HCT116 (cell line): Measurements from ENCODE around the gene AGAP1. TPM values are rescaled to one million over a fixed set of nuclear protein-coding genes. Genes with fewer than 3 reads are reported as not detected.
A peak's percentile ranks its signal among the peaks of the same experiment; 100 is the strongest.

Experiments used
- ATAC-seq: fragments of 200-7000 bp; cut with Tn5 transposase; 2 replicates; pipeline ENCODE4 v1.9.1; 2020; ENCODE audit warnings: mild to moderate bottlenecking, moderate library complexity
- BruUV-seq: library from RNA; stranded (reverse); fragments of 400-500 nt; replicated peaks from 2 replicates; lab custom pipeline; 2021; lab: Mats Ljungman, UMichigan
- CTCF ChIA-PET: fragments of 300-600 bp; sonication (Branson Sonifier 250); formaldehyde crosslinking; loops from one replicate; lab custom pipeline; 2021; ENCODE audit warnings: antibody characterized with exemption; lab: Charles Lee
- POLR2A ChIA-PET: fragments of 300-600, 350-600 bp; sonication (Branson Sonifier 250); formaldehyde crosslinking; loops from one replicate; lab custom pipeline; 2021; ENCODE audit warnings: antibody characterized with exemption; lab: Charles Lee
- RAD21 ChIA-PET, 2 experiments: fragments of 300-600 bp; sonication (Branson Sonifier 250); formaldehyde crosslinking; loops; one replicate each; lab custom pipeline; 2023; ENCODE audit warnings: low total read pairs in 2 of 2; ENCODE audit not compliant: uncharacterized antibody in 2 of 2, unreplicated experiment in 2 of 2, low non-redundant PET in 1 of 2; lab: Charles Lee
- DNase-seq: peaks from one replicate; pipeline ENCODE4 v3.0.0-alpha.2; 2010; ENCODE audit warnings: low read depth, low spot score
- H2AFZ ChIP-seq: fragments of 200-600 bp; shearing (Covaris generic), sonication (generic); 2 replicates; pipeline ENCODE4 v1.6.1; 2017; ENCODE audit warnings: low read depth, mixed run types, mixed read lengths, antibody characterized with exemption, low read length; ENCODE audit not compliant: poor library complexity, severe bottlenecking
- H3K27ac ChIP-seq: 2 replicates; pipeline ENCODE4 v1.5.1; 2012; ENCODE audit warnings: low read depth, low read length
- H3K27me3 ChIP-seq: fragments of 200-600 bp; sonication (generic); 2 replicates; pipeline ENCODE4 v1.6.1; 2016; ENCODE audit warnings: mixed run types, low read length, mixed read lengths; ENCODE audit not compliant: insufficient read depth
- H3K36me3 ChIP-seq, 2 experiments: fragments of 200-500 bp in 1 of 2; fragments of 200-600 bp in 1 of 2; sonication (Bioruptor generic) in 1 of 2; sonication (generic) in 1 of 2; 2 replicates each; pipeline versions ENCODE4 v1.5.1 to v1.6.1; 2014 to 2016; ENCODE audit warnings: low read length in 2 of 2, inconsistent platforms in 1 of 2, mixed read lengths in 1 of 2, mixed run types in 1 of 2; ENCODE audit not compliant: insufficient read depth in 2 of 2, control insufficient read depth in 1 of 2
- H3K4me1 ChIP-seq, 2 experiments: fragments of 200-600 bp in 1 of 2; sonication (generic) in 1 of 2; 2 replicates each; pipeline versions ENCODE4 v1.5.1 to v1.6.1; 2012 to 2017; ENCODE audit warnings: low read length in 2 of 2, inconsistent platforms in 1 of 2, mild to moderate bottlenecking in 1 of 2, mixed read lengths in 1 of 2, mixed run types in 1 of 2, moderate library complexity in 1 of 2; ENCODE audit not compliant: insufficient read depth in 2 of 2, control insufficient read depth in 1 of 2
- H3K4me2 ChIP-seq: fragments of 200-600 bp; sonication (generic); 2 replicates; pipeline ENCODE4 v1.6.1; 2017; ENCODE audit warnings: mixed run types, low read length, mixed read lengths
- H3K4me3 ChIP-seq, 2 experiments: fragments of 200-600 bp in 1 of 2; sonication (generic) in 1 of 2; replicated peaks in 1 of 2; 2 replicates each; pipeline ENCODE4 v1.5.1; 2011 to 2016; ENCODE audit warnings: low read length in 2 of 2, control low read depth in 1 of 2, low read depth in 1 of 2, mild to moderate bottlenecking in 1 of 2, mixed read lengths in 1 of 2, mixed run types in 1 of 2
- H3K79me2 ChIP-seq: fragments of 200-600 bp; sonication (generic); 2 replicates; pipeline ENCODE4 v1.6.1; 2017; ENCODE audit warnings: mild to moderate bottlenecking, mixed run types, low read length, moderate library complexity, mixed read lengths; ENCODE audit not compliant: insufficient read depth
- H3K9ac ChIP-seq: fragments of 200-600 bp; sonication (generic); 2 replicates; pipeline ENCODE4 v1.6.1; 2016; ENCODE audit warnings: low read length, mixed read lengths
- H3K9me2 ChIP-seq: fragments of 200-600 bp; sonication (generic), shearing (Covaris generic); 2 replicates; pipeline ENCODE4 v1.6.1; 2017; ENCODE audit warnings: mixed run types, mild to moderate bottlenecking, moderate library complexity; ENCODE audit not compliant: insufficient read depth
- H3K9me3 ChIP-seq, 2 experiments: fragments of 200-500 bp in 1 of 2; fragments of 200-600 bp in 1 of 2; sonication (Bioruptor generic) in 1 of 2; sonication (generic) in 1 of 2; 2 replicates each; pipeline ENCODE4 v1.6.1; 2014 to 2017; ENCODE audit warnings: low read length in 2 of 2, mixed read lengths in 2 of 2, inconsistent platforms in 1 of 2, low read depth in 1 of 2, mild to moderate bottlenecking in 1 of 2, mixed run types in 1 of 2, moderate library complexity in 1 of 2; ENCODE audit not compliant: control insufficient read depth in 1 of 2, insufficient read depth in 1 of 2
- H4K20me1 ChIP-seq: fragments of 200-600 bp; sonication (generic), shearing (Covaris generic); 2 replicates; pipeline ENCODE4 v1.6.1; 2017; ENCODE audit warnings: mixed run types, mild to moderate bottlenecking, moderate library complexity; ENCODE audit not compliant: insufficient read depth
- CTCF ChIP-seq, 3 experiments: fragments of 200-600 bp in 1 of 3; sonication (generic) in 1 of 3; IDR thresholded peaks in 2 of 3; conservative IDR thresholded peaks in 1 of 3; 2 replicates each; pipeline ENCODE4 v1.5.1; 2012 to 2017; ENCODE audit warnings: low read depth in 2 of 3, low read length in 2 of 3, antibody characterized with exemption in 1 of 3, borderline replicate concordance in 1 of 3, control low read depth in 1 of 3, mild to moderate bottlenecking in 1 of 3, mixed read lengths in 1 of 3, mixed run types in 1 of 3, moderate library complexity in 1 of 3; ENCODE audit not compliant: insufficient read depth in 1 of 3
- EZH2 ChIP-seq: fragments of 200-600 bp; sonication (generic); IDR thresholded peaks from 2 replicates; pipeline ENCODE4 v1.6.1; 2017; ENCODE audit warnings: antibody characterized with exemption, mixed run types
- EZH2phosphoT487 ChIP-seq: fragments of 200-600 bp; IDR thresholded peaks from 2 replicates; pipeline ENCODE4 v1.6.1; 2018; ENCODE audit warnings: antibody characterized with exemption, borderline replicate concordance
- JUND ChIP-seq: IDR thresholded peaks from 2 replicates; pipeline ENCODE4 v1.6.1; 2012
- POLR2AphosphoS5 ChIP-seq: IDR thresholded peaks from 2 replicates; pipeline ENCODE4 v1.6.1; 2011; ENCODE audit warnings: mild to moderate bottlenecking, low read depth, low read length, moderate library complexity
- RAD21 ChIP-seq: IDR thresholded peaks from 2 replicates; pipeline ENCODE4 v1.6.1; 2012; ENCODE audit warnings: low read depth, mild to moderate bottlenecking
- intact Hi-C: fragments of 100-400 bp; cut with micrococcal nuclease; formaldehyde crosslinking; loops from 2 replicates; pipeline ENCODE4 v1.10.0; 2022
- total RNA-seq: library from RNA; stranded (reverse); gene quantifications from one replicate; pipeline ENCODE4 v1.2.1, GENCODE V29; 2021; ENCODE audit not compliant: unreplicated experiment
- TF ChIP-seq, protein P1 (sequence below): IDR thresholded peaks from 2 replicates; pipeline ENCODE4 v1.6.1; 2012
- TF ChIP-seq, protein P2 (sequence below): IDR thresholded peaks from 2 replicates; pipeline ENCODE4 v1.6.1; 2011; ENCODE audit warnings: mild to moderate bottlenecking, low read length, moderate library complexity; ENCODE audit not compliant: insufficient replicate concordance; ENCODE audit errors: extremely low read depth

The AGAP1 gene
- total RNA-seq, 1 experiment from 2014 or later: 43.8 TPM

GRCh38 chr2:235793163-235793752, 299.4 kb downstream of the AGAP1 start:
- DNase-seq (no peak), ATAC-seq (peak; percentile 84)
- no peaks in the 10 kb centered on the region for H4K20me1 ChIP-seq
- ChIA-PET RAD21 (no interaction called here), POLR2A (no interaction called here), CTCF (interaction anchor here (1.0 to 1.2 kb wide), 2 partner anchors 13 to 14 kb away, joined by 3 read pairs; no protein-coding TSS in a partner anchor)
- no peak overlapping the region for H3K4me3 ChIP-seq
- TF ChIP-seq, protein P1, sequence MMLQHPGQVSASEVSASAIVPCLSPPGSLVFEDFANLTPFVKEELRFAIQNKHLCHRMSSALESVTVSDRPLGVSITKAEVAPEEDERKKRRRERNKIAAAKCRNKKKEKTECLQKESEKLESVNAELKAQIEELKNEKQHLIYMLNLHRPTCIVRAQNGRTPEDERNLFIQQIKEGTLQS: no peak
- peak; percentile 13 to 43 (median 35); a peak in 3 of 6 replicates for TF ChIP-seq CTCF (IDR thresholded peaks at IDR 0.05 in 2 of 3, conservative IDR thresholded peaks at IDR 0.05 in 1 of 3; ENCODE audit: borderline replicate concordance in 1 of 3, insufficient read depth in 1 of 3, low read depth in 2 of 3, low read length in 2 of 3)
- TF ChIP-seq JUND: no peak
- no peak for TF ChIP-seq POLR2AphosphoS5
- no peak for TF ChIP-seq EZH2phosphoT487
- TF ChIP-seq, protein P2, sequence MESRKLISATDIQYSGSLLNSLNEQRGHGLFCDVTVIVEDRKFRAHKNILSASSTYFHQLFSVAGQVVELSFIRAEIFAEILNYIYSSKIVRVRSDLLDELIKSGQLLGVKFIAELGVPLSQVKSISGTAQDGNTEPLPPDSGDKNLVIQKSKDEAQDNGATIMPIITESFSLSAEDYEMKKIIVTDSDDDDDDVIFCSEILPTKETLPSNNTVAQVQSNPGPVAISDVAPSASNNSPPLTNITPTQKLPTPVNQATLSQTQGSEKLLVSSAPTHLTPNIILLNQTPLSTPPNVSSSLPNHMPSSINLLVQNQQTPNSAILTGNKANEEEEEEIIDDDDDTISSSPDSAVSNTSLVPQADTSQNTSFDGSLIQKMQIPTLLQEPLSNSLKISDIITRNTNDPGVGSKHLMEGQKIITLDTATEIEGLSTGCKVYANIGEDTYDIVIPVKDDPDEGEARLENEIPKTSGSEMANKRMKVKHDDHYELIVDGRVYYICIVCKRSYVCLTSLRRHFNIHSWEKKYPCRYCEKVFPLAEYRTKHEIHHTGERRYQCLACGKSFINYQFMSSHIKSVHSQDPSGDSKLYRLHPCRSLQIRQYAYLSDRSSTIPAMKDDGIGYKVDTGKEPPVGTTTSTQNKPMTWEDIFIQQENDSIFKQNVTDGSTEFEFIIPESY: no peak
- peak; percentile 30 for TF ChIP-seq RAD21
- no peak for TF ChIP-seq EZH2
- no peaks in the 10 kb centered on the region for H3K27me3 ChIP-seq
- no peak overlapping the region for H3K9ac ChIP-seq
- H3K9me2 ChIP-seq: no peaks in the 10 kb centered on the region
- H3K9me3 ChIP-seq: no peaks in the 10 kb centered on the region
- no peak overlapping the region for H3K4me2 ChIP-seq
- H2AFZ ChIP-seq: no peak overlapping the region
- intact Hi-C loops: no loop called here
- no peaks in the 10 kb centered on the region for H3K36me3 ChIP-seq
- H3K79me2 ChIP-seq: no peaks in the 10 kb centered on the region
- no TSS peak for BruUV-seq
- H3K27ac ChIP-seq: no peak overlapping the region
- H3K4me1 ChIP-seq: no peaks in the 10 kb centered on the region
